ENCODE measurements around the gene RBM38.

GRCh38 chr20:57396984-57397692, 5.9 kb downstream of the RBM38 start:
- TF ChIP-seq CTCF (IDR thresholded peaks at IDR 0.05): no peak
- TF ChIP-seq POLR2A (IDR thresholded peaks at IDR 0.05): no peak

Measured in thyroid gland (tissue), 4 donors.